ENCODE data around the gene CDK5RAP2.

The CDK5RAP2 gene

DNA sequence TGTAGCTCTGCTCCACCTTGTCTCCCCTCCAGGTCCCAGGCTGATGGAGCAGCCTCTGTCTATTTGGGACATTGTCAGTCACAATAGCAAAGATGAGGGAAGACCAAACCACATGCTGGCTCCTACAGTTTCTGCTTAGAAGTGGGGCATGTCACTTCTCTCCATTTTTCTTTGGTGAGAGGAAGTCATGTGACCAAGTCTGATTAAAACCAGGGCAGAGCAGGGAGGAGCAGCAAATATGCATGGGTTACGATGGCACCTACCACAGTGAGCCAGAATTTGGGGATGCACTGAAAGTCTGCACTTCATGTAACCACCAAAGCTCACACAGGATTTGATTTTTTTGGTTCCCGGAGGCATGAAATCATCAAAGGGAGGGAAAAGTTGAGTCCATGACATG, 234.6 kb downstream of the CDK5RAP2 start:
- DNase-seq (ENCODE audit: low read depth) = no peak

DNA sequence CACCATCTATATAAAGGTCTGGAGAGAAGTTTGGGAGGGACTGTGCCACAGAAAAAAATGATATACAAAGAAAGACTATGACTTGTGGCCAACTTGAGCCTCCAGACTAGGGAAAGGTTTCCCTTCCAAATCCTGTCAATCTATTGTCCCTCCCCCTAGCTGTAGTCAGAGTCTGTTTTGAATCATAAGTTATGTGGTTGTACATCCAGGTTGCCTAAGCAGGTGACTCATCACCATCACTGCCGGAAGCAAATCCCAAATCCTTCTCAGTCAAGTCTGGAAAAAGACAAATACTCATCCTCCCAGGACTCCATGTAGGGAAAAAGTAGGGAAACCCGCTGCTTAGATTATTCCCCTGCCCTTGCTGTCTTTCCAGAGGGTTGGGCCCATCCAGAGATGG, 235.7 kb downstream of the CDK5RAP2 start:
- no peak for DNase-seq (ENCODE audit: low read depth)

DNA sequence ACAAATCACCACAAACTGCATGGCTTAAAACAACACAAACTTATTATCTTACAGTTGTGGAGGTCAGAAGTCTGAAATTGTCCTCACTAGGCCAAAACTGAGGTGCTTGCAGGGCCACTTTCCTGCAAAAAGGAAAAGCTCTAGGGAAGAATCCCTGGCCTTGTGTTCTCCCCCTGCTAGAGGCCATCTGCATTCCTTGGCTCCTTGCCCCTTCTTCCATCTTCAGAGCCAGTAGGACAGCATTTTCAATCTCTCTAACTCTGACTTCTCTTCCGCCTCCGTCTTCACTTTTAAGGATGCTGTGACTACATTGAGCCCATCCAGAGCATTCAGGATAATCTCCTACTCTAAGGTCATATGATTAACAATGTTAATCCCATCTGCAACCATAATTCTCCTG, 236.6 kb downstream of the CDK5RAP2 start:
- no peak for DNase-seq (ENCODE audit: low read depth)
